Measurements from ENCODE around the gene CREBRF. TPM values are rescaled to one million over a fixed set of nuclear protein-coding genes. Genes with fewer than 3 reads are reported as not detected.

CREBRF gene
- total RNA-seq, 4 donors from 2014 or later: 51.7 to 72.2 (median 64.1) TPM

- no peak for TF ChIP-seq CTCF (IDR thresholded peaks at IDR 0.05; ENCODE audit: low read depth)
Observed at GRCh38 chr5:173075137-173075843, 19.1 kb downstream of the CREBRF start.

- TF ChIP-seq CTCF (IDR thresholded peaks at IDR 0.05; ENCODE audit: low read depth): no peak
Observed at GRCh38 chr5:173075970-173076369, 19.8 kb downstream of the CREBRF start.

GRCh38 chr5:173078878-173079277, 22.7 kb downstream of the CREBRF start:
- no peak for TF ChIP-seq CTCF (IDR thresholded peaks at IDR 0.05; ENCODE audit: low read depth)

- no peak for TF ChIP-seq CTCF (IDR thresholded peaks at IDR 0.05; ENCODE audit: low read depth)
Observed at GRCh38 chr5:173089581-173089980, 33.4 kb downstream of the CREBRF start.

GRCh38 chr5:173090639-173091038, 34.5 kb downstream of the CREBRF start:
- TF ChIP-seq CTCF (IDR thresholded peaks at IDR 0.05; ENCODE audit: low read depth): no peak

GRCh38 chr5:173091981-173092380, 35.8 kb downstream of the CREBRF start:
- no peak for TF ChIP-seq CTCF (IDR thresholded peaks at IDR 0.05; ENCODE audit: low read depth)

- TF ChIP-seq CTCF (IDR thresholded peaks at IDR 0.05; ENCODE audit: low read depth): no peak
Observed at GRCh38 chr5:173093606-173094005, 37.5 kb downstream of the CREBRF start.
